ENCODE results near the gene RETN.

RETN gene

GRCh38 chr19:7709932-7710460 is 41.1 kb downstream of the RETN start:
- DNase-seq: no peak

GRCh38 chr19:7710616-7711015 is 41.8 kb downstream of the RETN start:
- no peak for DNase-seq

- DNase-seq: no peak
These were observed 46.8 kb downstream of the RETN start for GRCh38 chr19:7715671-7716070.

GRCh38 chr19:7716762-7717161 is 47.9 kb downstream of the RETN start:
- DNase-seq: no peak

GRCh38 chr19:7718668-7719067 is 49.8 kb downstream of the RETN start:
- no peak for DNase-seq

Measured in activated CD4-positive, alpha-beta T cell treated with anti-CD3 and anti-CD28 coated beads, Interleukin-2, Interleukin-6, amounts not matched to agents 100 ng/mL and 50 ng/mL, durations not matched to agents 16 hours and 8 hours (primary cell).